Sigmoid colon (tissue), 4 donors: Measurements from ENCODE around the gene CAPRIN1.

Source experiments
- EP300 ChIP-seq, 4 donors: sonication (generic); formaldehyde crosslinking; IDR thresholded peaks; one replicate each; pipeline ENCODE4 v1.6.1; 2017; ENCODE audit warnings: antibody characterized with exemption in 4 of 4
- POLR2A ChIP-seq, 2 donors: fragments of 450-650 bp; IDR thresholded peaks; one replicate each; pipeline ENCODE4 v1.6.1; 2016; ENCODE audit warnings: antibody characterized with exemption in 2 of 2, mild to moderate bottlenecking in 2 of 2, moderate library complexity in 2 of 2
- POLR2AphosphoS5 ChIP-seq, 4 donors: sonication (generic); formaldehyde crosslinking; IDR thresholded peaks; one replicate each; pipeline ENCODE4 v1.6.1; 2017; ENCODE audit warnings: antibody characterized with exemption in 4 of 4
- TF ChIP-seq, protein P1 (sequence below), 4 experiments: fragments of 450-650 bp in 3 of 4; fragments of 200-600 bp in 1 of 4; IDR thresholded peaks; one replicate each; pipeline ENCODE4 v1.5.1; 2016 to 2019; ENCODE audit warnings: antibody characterized with exemption in 4 of 4, mild to moderate bottlenecking in 3 of 4, moderate library complexity in 2 of 4

DNA sequence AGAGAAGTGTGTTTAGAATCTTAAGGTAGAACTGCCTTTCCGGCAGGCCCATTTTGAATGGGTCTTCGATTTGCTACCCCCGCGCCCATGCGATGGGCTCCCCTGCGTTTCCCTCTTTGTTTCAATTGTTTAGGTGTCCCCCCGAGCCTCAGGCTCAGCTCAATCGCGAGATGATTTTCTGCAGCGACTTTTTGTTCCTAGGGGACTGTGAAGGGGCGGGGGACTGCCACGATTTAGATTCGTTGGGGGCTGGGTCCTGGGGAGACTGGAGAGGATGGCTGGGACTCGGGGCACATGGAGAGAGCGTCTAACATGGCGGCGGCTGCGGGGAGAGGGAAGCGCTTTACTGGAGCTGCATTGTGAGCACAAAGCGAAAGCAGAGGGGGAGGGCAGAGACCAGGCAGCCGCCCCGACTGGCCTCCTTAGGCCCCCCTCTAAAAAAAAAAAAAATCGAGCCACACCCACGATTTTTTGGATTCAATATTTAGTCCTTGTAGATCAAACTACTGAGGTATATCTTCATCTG, 1.7 kb downstream of the CAPRIN1 start:
- TF ChIP-seq, protein P1, sequence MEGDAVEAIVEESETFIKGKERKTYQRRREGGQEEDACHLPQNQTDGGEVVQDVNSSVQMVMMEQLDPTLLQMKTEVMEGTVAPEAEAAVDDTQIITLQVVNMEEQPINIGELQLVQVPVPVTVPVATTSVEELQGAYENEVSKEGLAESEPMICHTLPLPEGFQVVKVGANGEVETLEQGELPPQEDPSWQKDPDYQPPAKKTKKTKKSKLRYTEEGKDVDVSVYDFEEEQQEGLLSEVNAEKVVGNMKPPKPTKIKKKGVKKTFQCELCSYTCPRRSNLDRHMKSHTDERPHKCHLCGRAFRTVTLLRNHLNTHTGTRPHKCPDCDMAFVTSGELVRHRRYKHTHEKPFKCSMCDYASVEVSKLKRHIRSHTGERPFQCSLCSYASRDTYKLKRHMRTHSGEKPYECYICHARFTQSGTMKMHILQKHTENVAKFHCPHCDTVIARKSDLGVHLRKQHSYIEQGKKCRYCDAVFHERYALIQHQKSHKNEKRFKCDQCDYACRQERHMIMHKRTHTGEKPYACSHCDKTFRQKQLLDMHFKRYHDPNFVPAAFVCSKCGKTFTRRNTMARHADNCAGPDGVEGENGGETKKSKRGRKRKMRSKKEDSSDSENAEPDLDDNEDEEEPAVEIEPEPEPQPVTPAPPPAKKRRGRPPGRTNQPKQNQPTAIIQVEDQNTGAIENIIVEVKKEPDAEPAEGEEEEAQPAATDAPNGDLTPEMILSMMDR (IDR thresholded peaks at IDR 0.05), result no peak
- no peak for TF ChIP-seq POLR2A (IDR thresholded peaks at IDR 0.05)
- TF ChIP-seq POLR2AphosphoS5 (IDR thresholded peaks at IDR 0.05), result peak; percentile 16 to 58 (median 50)
- TF ChIP-seq EP300 (IDR thresholded peaks at IDR 0.05), result no peak
